Psoas muscle (tissue), 8 donors: ENCODE results near the gene CTBS. TPM values are rescaled to one million over a fixed set of nuclear protein-coding genes. Genes with fewer than 3 reads are reported as not detected.

Experiments used
- ATAC-seq, 4 donors: fragments of 200-7000 bp; cut with Tn5 transposase; one replicate each; pipeline ENCODE4 v1.9.1; 2020; ENCODE audit warnings: moderate library complexity in 3 of 4, mild to moderate bottlenecking in 2 of 4
- DNase-seq, 2 donors: peaks; one replicate each; pipeline ENCODE4 v3.0.0-alpha.2; 2020
- H3K27ac ChIP-seq: fragments of 200-600 bp; one replicate; pipeline ENCODE4 v1.8.0; 2022
- H3K27me3 ChIP-seq, 3 donors: fragments of 200-600 bp in 1 of 3; one replicate each; pipeline versions ENCODE4 v1.6.1 to v1.8.0; 2013 to 2022; ENCODE audit warnings: low read length in 2 of 3, mild to moderate bottlenecking in 2 of 3, moderate library complexity in 1 of 3; ENCODE audit not compliant: insufficient read depth in 3 of 3
- H3K36me3 ChIP-seq, 2 donors: fragments of 200-600 bp in 1 of 2; one replicate each; pipeline versions ENCODE4 v1.6.1 to v1.8.0; 2013 to 2022; ENCODE audit warnings: low read depth in 1 of 2, mild to moderate bottlenecking in 1 of 2, moderate library complexity in 1 of 2; ENCODE audit not compliant: insufficient read depth in 1 of 2
- H3K4me1 ChIP-seq: fragments of 200-600 bp; one replicate; pipeline ENCODE4 v1.8.0; 2022
- H3K4me3 ChIP-seq: fragments of 200-600 bp; one replicate; pipeline ENCODE4 v1.8.0; 2022; ENCODE audit warnings: mild to moderate bottlenecking
- H3K9me3 ChIP-seq: fragments of 200-600 bp; one replicate; pipeline ENCODE4 v1.8.0; 2022
- CTCF ChIP-seq: fragments of 200-600 bp; IDR thresholded peaks from one replicate; pipeline ENCODE4 v1.8.0; 2022; ENCODE audit warnings: antibody characterized with exemption
- WGBS, 3 donors: extraction: QIAGEN DNeasy Blood & Tissue Kit; methylation state at CpG; one replicate each; pipeline versions ENCODE4 v1.1.6 to v1.1.7; 2013; 5-methylcytosine and 5-hydroxymethylcytosine counted together
- intact Hi-C, 2 donors: fragments of 100-400 bp; cut with DNase I; formaldehyde crosslinking; loops; one replicate each; pipeline versions ENCODE4 v1.11.0 to v1.14.2; 2022
- long read RNA-seq, 2 donors: library from polyadenylated mRNA; unstranded; transcript quantifications; one replicate each; pipeline ENCODE4 v2.0.0, GENCODE V29; 2021
- polyA plus RNA-seq, 3 donors: library from polyadenylated mRNA; stranded (reverse); fragments of 200-250 nt; gene quantifications; one replicate each; pipeline ENCODE4 v1.2.3, GENCODE V29; 2013
- total RNA-seq, 4 donors: library from RNA; stranded (reverse); fragmentation: NEBNext Ultra II Directional in 2 of 4; extraction: Animal tissue kit (Norgen Biotek cat#: 25700) in 2 of 4; gene quantifications; one replicate each; pipeline versions ENCODE4 v1.2.1 to v1.2.4, GENCODE V29; 2021 to 2023
- donor health status: healthy with polysubstance abuse.
- donor health status: DM: no; HTN: no; CAD: no; lungs with moderate emphysema.
- donor health status: Bipolar disorder and iron deficiency.
- donor health status: healthy.
- donor health status: DM: yes; HTN: yes; CAD: no.
- donor health status: DM: no; HTN: no; CAD: no.
- donor health status: DM: no; HTN: no; CAD: no.
- donor health status: DM: yes; HTN: yes; CAD: no.

Gene CTBS
- total RNA-seq (1 to 10 TPM; 4.4 to 5.2 (median 4.9) TPM), polyA plus RNA-seq (1 to 10 TPM; 1.8 to 3.8 (median 2.1) TPM)
- long read RNA-seq, donor 1, full-length matches to known transcripts, result 2 of 4 reads
- long read RNA-seq, donor 1, partial matches to known transcripts, result 2 of 4 reads
- long read RNA-seq, donor 1, other reads (novel, unspliced or antisense), result 0 of 4 reads
- long read RNA-seq, donor 2, full-length matches to known transcripts, result 11 of 20 reads
- long read RNA-seq, donor 2, partial matches to known transcripts, result 3 of 20 reads
- long read RNA-seq, donor 2, other reads (novel, unspliced or antisense), result 6 of 20 reads

- no peaks in the 10 kb centered on the region for H3K27me3 ChIP-seq
- DNase-seq (peak; percentile 90 to 96), ATAC-seq (peak; percentile 98 to 99 (median 99))
- WGBS, 3 donors, result 0 to 1% (median 1%) methylated on average over 46 to 67 of the region's 67 CpGs
- H3K27ac ChIP-seq, result peak within 1 kb of the TSS; percentile 96
- TF ChIP-seq CTCF, result no peak
- H3K4me1 ChIP-seq, result peaks cover 9% of the 10 kb centered on the region
- peaks cover 0 to 8% of the 10 kb centered on the region in 2 donors for H3K36me3 ChIP-seq
- no peaks in the 10 kb centered on the region for H3K9me3 ChIP-seq
- intact Hi-C loops, result loop anchor here (2.0 to 5.0 kb wide), 2 partner anchors 67 to 69 kb away; partner anchors contain the start of genes GNG5 (in 1 of the 2) and SPATA1 (in 1 of the 2)
- H3K4me3 ChIP-seq, result peak within 1 kb of the TSS; percentile 90
Observed at GRCh38 chr1:84573967-84574842, at the start of gene CTBS. CTBS (minus strand) TSS chr1:84574440; CDS start chr1:84574415, 25 bp downstream.

- no peak for TF ChIP-seq CTCF
- intact Hi-C loops, result loop anchor here in 1 of 2 donors (5.0 to 10.0 kb wide), 2 partner anchors 184 to 477 kb away; partner anchors contain the start of gene PRKACB
- no peak for DNase-seq
- Histone ChIP-seq H3K4me1 (no peaks in the 10 kb centered on the region), H3K36me3 (no peaks in the 10 kb centered on the region), H3K27me3 (peaks cover 0 to 2% (median 0%) of the 10 kb centered on the region in 3 donors), H3K27ac (no peak overlapping the region), H3K4me3 (no peak overlapping the region), H3K9me3 (no peaks in the 10 kb centered on the region)
- ATAC-seq, result no peak
- 81 to 84% (median 83%) methylated on average over 14 of the region's 14 CpGs for WGBS, 3 donors
Observed at GRCh38 chr1:84621553-84621952, 47.3 kb upstream of the CTBS start.

- intact Hi-C loops, result loop anchor here in 1 of 2 donors (5.0 to 10.0 kb wide), 2 partner anchors 184 to 476 kb away; partner anchors contain the start of gene PRKACB
- no peak overlapping the region for H3K27ac ChIP-seq
- no peaks in the 10 kb centered on the region for H3K9me3 ChIP-seq
- no peaks in the 10 kb centered on the region for H3K36me3 ChIP-seq
- ATAC-seq (peak; percentile 92 to 98 (median 95)), DNase-seq (peak; percentile 74 to 87)
- H3K4me3 ChIP-seq, result peak overlapping the region; percentile 74
- peak; percentile 95 for TF ChIP-seq CTCF
- WGBS, 3 donors, result 1 to 2% (median 1%) methylated on average over 39 to 46 of the region's 46 CpGs
- H3K27me3 ChIP-seq, result no peaks in the 10 kb centered on the region
- H3K4me1 ChIP-seq, result no peaks in the 10 kb centered on the region
Observed at GRCh38 chr1:84620720-84621313, 46.6 kb upstream of the CTBS start.

- Histone ChIP-seq H3K4me1 (no peaks in the 10 kb centered on the region), H3K9me3 (no peaks in the 10 kb centered on the region), H3K4me3 (no peak overlapping the region), H3K27ac (no peak overlapping the region), H3K27me3 (no peaks in the 10 kb centered on the region), H3K36me3 (no peaks in the 10 kb centered on the region)
- WGBS, 3 donors, result 67 to 71% (median 67%) methylated on average over 9 of the region's 9 CpGs
- TF ChIP-seq CTCF, result no peak
- intact Hi-C loops, result loop anchor here in 1 of 2 donors (5.0 to 10.0 kb wide), 2 partner anchors 182 to 475 kb away; partner anchors contain the start of gene PRKACB
- no peak for DNase-seq
- ATAC-seq, result no peak
Observed at GRCh38 chr1:84619383-84620102, 45.3 kb upstream of the CTBS start.
